Measurements from ENCODE around the gene ADPRHL1.
"Not testable (repeated sequence)": the region's sequence is repeated elsewhere in the genome, so short reads cannot be mapped to it uniquely, and the experiment has no call there.

Gene ADPRHL1

DNA sequence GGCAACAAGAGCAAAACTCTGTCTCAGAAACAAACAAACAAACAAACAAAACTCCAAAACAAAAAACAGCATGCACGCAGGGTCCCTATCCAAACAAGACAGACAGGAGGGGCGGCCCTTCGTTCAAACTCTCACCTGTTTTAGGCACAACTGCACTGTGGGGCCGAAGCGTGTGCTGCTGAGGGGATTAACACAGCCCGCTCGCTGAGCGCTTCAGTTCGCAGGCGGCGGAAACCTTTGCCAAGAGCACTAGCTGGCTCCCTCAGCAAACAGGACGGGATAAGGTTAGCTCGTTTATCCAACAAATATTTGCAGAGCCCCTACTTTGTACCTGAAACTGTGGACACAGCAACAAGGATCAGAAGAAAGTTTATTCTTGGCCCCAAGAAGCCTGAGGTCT lies 1.6 kb upstream of the ADPRHL1 start:
- Histone ChIP-seq H3K4me2 (no peak overlapping the region), H3K36me3 (ENCODE audit: insufficient read depth) (no peaks in the 10 kb centered on the region), H2AFZ (ENCODE audit: low read depth) (no peak overlapping the region), H3K4me3 (IDR thresholded peaks at IDR 0.05; ENCODE audit: insufficient read depth, low read depth, low read length) (no peak overlapping the region), H3K9ac (no peak overlapping the region), H4K20me1 (ENCODE audit: insufficient read depth) (no peaks in the 10 kb centered on the region), H3K27ac (no peak overlapping the region), H3K4me1 (ENCODE audit: low read depth, poor library complexity, severe bottlenecking) (peaks cover 5% of the 10 kb centered on the region), H3K27me3 (ENCODE audit: insufficient read depth, low read depth) (no peaks in the 10 kb centered on the region), H3K79me2 (ENCODE audit: insufficient read depth, low read depth) (no peaks in the 10 kb centered on the region)
- TF ChIP-seq, protein P1, sequence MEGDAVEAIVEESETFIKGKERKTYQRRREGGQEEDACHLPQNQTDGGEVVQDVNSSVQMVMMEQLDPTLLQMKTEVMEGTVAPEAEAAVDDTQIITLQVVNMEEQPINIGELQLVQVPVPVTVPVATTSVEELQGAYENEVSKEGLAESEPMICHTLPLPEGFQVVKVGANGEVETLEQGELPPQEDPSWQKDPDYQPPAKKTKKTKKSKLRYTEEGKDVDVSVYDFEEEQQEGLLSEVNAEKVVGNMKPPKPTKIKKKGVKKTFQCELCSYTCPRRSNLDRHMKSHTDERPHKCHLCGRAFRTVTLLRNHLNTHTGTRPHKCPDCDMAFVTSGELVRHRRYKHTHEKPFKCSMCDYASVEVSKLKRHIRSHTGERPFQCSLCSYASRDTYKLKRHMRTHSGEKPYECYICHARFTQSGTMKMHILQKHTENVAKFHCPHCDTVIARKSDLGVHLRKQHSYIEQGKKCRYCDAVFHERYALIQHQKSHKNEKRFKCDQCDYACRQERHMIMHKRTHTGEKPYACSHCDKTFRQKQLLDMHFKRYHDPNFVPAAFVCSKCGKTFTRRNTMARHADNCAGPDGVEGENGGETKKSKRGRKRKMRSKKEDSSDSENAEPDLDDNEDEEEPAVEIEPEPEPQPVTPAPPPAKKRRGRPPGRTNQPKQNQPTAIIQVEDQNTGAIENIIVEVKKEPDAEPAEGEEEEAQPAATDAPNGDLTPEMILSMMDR (conservative IDR thresholded peaks at IDR 0.05; ENCODE audit: low read depth, low read length) = no peak

DNA sequence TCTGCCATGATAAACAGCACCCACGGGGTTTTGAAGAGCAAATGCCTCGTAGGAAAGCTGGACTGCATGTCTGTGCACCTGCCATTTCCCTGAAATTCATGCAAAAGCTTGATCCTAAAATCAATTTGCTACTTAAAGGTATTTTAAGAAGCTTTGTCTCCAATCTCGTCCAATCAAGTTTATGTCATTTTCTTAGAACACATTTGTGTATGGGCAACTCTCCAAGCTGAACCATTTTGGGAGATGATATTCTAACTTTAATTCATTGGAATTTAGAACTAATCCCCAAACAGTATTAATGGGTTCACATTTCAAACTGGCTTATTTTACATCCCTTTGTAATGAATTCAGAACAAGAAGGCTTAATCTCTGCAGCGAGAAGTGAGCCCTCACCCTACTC lies 822 bp downstream of the ADPRHL1 start:
- H3K4me3 ChIP-seq (IDR thresholded peaks at IDR 0.05; ENCODE audit: insufficient read depth, low read depth, low read length) = no peak overlapping the region
- no peak overlapping the region for H3K27ac ChIP-seq
- no peaks in the 10 kb centered on the region for H4K20me1 ChIP-seq (ENCODE audit: insufficient read depth)
- H3K27me3 ChIP-seq (ENCODE audit: insufficient read depth, low read depth) = no peaks in the 10 kb centered on the region
- H2AFZ ChIP-seq (ENCODE audit: low read depth) = no peak overlapping the region
- H3K4me2 ChIP-seq = no peak overlapping the region
- TF ChIP-seq, protein P1 (conservative IDR thresholded peaks at IDR 0.05; ENCODE audit: low read depth, low read length) = no peak
- H3K79me2 ChIP-seq (ENCODE audit: insufficient read depth, low read depth) = no peaks in the 10 kb centered on the region
- no peaks in the 10 kb centered on the region for H3K36me3 ChIP-seq (ENCODE audit: insufficient read depth)
- H3K4me1 ChIP-seq (ENCODE audit: low read depth, poor library complexity, severe bottlenecking) = peaks cover 8% of the 10 kb centered on the region
- H3K9ac ChIP-seq = no peak overlapping the region

DNA sequence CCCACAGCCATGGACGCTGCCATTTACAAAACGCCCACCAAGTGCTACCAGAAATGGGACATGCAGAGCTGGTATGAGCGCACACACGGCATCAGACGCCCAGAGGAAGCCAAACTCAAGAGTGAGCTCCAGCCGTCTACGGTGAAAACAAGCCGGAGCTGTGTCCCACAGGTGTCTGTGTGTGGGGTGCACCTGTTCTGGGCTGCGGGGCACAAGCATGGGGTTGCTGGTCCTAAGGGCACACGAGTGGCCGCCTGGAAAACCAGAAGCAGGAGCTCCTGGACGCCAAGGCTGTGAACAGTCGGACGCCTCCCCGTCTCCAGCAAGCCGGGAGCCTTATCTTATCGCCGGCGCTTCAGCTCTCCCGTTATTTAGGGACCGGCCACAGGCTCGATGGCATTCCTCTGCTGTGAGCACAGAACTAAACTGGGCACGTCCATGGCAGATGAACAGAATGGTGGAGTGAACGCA lies 1.3 kb downstream of the ADPRHL1 start:
- no peaks in the 10 kb centered on the region for H3K79me2 ChIP-seq (ENCODE audit: insufficient read depth, low read depth)
- no peak overlapping the region for H2AFZ ChIP-seq (ENCODE audit: low read depth)
- H3K9ac ChIP-seq = no peak overlapping the region
- H3K4me3 ChIP-seq (IDR thresholded peaks at IDR 0.05; ENCODE audit: insufficient read depth, low read depth, low read length) = no peak overlapping the region
- no peak overlapping the region for H3K27ac ChIP-seq
- TF ChIP-seq, protein P1 (conservative IDR thresholded peaks at IDR 0.05; ENCODE audit: low read depth, low read length) = no peak
- no peaks in the 10 kb centered on the region for H4K20me1 ChIP-seq (ENCODE audit: insufficient read depth)
- peaks cover 8% of the 10 kb centered on the region for H3K4me1 ChIP-seq (ENCODE audit: low read depth, poor library complexity, severe bottlenecking)
- H3K36me3 ChIP-seq (ENCODE audit: insufficient read depth) = no peaks in the 10 kb centered on the region
- H3K4me2 ChIP-seq = no peak overlapping the region
- no peaks in the 10 kb centered on the region for H3K27me3 ChIP-seq (ENCODE audit: insufficient read depth, low read depth)

DNA sequence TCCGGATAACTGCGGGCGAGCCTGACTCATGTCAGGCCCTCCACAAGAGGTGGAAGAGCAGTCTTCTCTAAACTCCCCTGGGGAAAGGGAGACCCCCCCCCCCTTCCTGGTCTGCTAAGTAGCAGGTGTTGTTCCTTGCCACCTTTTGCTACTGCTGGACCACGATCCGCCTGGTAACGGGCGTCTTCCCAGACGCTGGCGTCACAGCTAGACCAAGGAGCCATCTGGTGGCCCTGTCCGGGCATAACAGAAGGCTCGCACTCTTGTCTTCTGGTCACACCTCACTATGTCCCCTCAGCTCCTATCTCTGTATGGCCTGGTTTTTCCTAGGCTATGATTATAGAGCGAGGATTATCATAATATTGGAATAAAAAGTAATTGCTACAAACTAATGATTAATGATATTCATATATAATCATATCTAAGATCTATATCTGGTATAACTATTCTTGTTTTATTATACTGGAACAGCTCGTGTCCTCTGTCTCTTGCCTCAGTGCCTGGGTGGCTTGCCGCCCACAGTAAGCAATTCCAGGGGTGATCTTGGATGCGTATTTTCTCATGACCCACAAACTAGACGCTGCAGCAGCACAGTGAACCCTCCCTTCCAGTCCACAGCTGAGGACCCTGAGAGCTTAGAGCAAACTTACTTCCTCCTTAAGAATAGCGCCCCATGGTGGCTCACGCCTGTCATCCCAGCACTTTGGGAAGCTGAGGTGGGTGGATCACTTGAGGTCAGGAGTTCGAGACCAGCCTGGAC lies 2.2 kb downstream of the ADPRHL1 start:
- H2AFZ ChIP-seq (ENCODE audit: low read depth); H4K20me1 ChIP-seq (ENCODE audit: insufficient read depth); H3K4me3 ChIP-seq (IDR thresholded peaks at IDR 0.05; ENCODE audit: insufficient read depth, low read depth, low read length); H3K79me2 ChIP-seq (ENCODE audit: insufficient read depth, low read depth); H3K4me2 ChIP-seq; H3K27me3 ChIP-seq (ENCODE audit: insufficient read depth, low read depth); H3K27ac ChIP-seq; H3K9ac ChIP-seq; H3K36me3 ChIP-seq (ENCODE audit: insufficient read depth): not testable (repeated sequence)
- peaks cover 15% of the 10 kb centered on the region for H3K4me1 ChIP-seq (ENCODE audit: low read depth, poor library complexity, severe bottlenecking)

DNA sequence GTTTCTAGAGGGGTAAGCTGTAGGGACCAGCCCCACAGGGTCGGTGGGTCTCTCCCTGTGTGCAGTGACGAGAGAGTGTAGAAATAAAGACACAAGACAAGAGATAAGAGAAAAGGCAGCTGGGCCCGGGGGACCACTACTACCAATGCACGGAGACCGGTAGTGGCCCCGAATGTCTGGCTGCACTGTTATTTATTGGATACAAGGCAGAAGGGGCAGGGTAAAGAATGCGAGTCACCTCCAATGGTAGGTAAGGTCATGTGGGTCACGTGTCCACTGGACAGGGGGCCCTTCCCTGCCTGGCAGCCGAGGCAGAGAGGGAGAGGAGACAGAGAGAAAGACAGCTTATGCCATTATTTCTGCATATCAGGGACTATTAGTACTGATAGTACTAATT lies 2.9 kb downstream of the ADPRHL1 start:
- not testable (repeated sequence) for H3K36me3 ChIP-seq (ENCODE audit: insufficient read depth); H3K4me3 ChIP-seq (IDR thresholded peaks at IDR 0.05; ENCODE audit: insufficient read depth, low read depth, low read length); H4K20me1 ChIP-seq (ENCODE audit: insufficient read depth); H3K9ac ChIP-seq; H3K27ac ChIP-seq; H3K27me3 ChIP-seq (ENCODE audit: insufficient read depth, low read depth); H3K79me2 ChIP-seq (ENCODE audit: insufficient read depth, low read depth)
- peaks cover 19% of the 10 kb centered on the region for H3K4me1 ChIP-seq (ENCODE audit: low read depth, poor library complexity, severe bottlenecking)
- H3K4me2 ChIP-seq = peak overlapping the region; percentile 78
- peak overlapping the region; percentile 69; the same call in 1 of the 2 replicates for H2AFZ ChIP-seq (ENCODE audit: low read depth)

All from KMS-11 (cell line).